GM11168 (cell line): ENCODE results near the gene LARGE1.

Source experiments
- in situ Hi-C: fragments of 300-500 bp; cut with MboI; formaldehyde crosslinking; loops from one replicate; pipeline ENCODE4 v1.12.0; 2022; ENCODE audit warnings: low sequenced_read_pairs; ENCODE audit not compliant: unreplicated experiment

Gene LARGE1

DNA sequence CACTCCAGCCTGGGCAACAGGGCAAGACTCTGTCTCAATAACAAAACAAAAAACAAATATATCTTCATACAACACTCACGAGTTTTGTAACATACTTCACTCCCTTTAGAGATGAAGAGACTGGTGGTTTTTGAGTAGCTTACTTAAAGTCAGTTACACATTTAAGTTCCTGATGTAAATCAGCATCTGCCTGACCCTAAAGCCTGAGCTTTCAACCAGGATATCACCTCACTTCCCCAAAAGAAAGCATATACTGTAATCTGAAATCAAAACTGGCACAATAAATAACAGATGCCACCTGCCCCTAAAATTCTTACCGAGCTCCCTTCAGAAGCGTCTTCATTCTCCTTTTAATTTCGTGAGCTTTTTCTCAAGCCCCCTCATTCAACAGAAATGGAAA lies 31.5 kb downstream of the LARGE1 start:
- in situ Hi-C loops = no loop called here

DNA sequence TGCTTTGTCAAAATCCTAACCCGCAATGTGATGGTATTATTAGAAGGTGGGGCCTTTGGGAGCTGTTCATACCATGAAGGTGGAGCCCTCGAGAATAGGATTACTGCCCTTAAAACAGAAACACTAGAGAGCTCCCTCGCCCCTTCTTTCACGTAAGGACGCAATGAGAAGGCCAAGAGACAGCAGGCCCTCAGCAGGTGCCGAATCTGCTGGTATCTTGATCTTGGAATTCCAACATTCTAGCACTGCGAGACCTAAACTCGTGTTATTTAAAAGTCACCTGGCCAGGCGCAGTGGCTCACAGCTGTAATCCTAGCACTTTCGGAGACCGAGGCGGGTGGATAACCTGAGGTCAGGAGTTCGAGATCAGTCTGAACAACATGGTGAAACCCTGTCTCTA lies 33.1 kb downstream of the LARGE1 start:
- in situ Hi-C loops = no loop called here

DNA sequence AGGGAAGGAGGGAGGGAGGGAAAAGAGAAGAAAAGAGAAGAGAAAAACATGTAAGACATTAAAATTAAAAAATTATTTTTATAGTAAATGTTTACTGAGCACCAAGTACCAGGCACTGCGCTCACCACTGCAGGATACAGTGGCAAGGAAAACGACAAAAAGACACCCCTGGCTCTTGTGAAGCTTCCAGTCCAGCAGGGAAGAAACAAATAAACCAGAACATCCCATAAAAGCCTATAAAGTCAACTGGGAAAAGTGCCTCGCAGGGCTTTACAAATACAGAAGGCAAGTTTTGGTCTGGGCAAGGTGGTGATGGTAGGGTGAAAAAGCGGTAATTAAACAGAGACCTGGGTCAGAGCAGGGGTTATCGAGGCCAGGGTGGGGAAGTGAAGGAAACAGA lies 33.6 kb downstream of the LARGE1 start:
- in situ Hi-C loops = no loop called here

DNA sequence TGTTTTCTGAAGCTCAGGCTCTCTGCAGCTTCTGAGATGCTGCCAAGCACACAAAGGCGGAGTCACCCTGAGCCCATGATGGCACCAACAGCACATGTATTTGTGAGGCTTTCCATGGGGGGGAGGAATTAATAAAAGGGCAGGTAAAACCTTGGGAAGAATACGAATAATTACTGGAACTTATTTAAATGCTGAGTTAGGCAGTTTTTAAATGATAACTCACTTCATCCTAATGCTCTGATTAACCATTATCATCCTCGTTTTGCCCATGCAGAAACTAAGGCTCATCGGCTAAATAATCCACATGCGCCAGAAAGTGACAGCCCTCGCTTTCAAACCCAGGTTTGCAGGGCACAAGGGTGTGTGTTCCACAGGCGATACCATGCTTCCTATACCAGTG lies 35.4 kb downstream of the LARGE1 start:
- in situ Hi-C loops = no loop called here

DNA sequence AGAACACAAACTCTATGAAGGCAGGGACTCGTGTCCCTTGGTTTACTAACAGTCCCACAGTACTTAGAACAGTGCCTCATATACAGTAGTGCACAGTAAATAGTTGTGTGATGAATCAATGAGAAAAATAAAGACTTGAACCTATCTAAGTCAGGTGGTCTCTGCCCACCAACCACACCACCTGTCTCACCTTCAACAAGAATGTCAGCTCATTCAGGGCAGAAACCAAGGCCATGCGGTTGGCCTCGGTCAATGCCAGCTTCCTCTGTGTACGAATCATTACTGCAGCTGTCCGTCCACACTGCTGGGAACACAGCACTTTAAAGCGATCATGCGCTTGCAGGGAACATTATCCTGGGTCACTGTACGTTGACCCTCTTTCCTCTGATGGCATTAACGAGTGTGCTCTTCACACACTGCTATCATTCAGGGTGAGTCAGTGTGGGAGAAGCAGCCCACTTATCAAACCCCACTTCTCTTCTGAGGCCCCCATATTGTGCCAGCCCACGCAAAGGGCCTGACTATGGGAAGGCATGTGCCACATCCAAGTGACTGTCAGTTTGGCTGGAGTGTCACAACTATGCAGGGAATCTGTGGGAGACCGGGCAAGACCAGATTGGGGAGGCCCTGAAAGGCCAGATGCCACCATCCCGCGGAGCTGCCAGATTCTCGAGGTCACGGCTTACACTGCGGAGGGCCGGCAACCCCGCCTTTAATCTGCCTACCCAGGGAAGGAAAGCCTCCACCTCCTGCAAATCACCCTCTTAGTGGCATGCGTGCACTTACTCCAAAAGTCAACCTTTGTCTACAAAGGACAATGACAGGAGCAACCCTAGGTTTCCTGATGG lies 36.1 kb downstream of the LARGE1 start:
- in situ Hi-C loops = no loop called here

DNA sequence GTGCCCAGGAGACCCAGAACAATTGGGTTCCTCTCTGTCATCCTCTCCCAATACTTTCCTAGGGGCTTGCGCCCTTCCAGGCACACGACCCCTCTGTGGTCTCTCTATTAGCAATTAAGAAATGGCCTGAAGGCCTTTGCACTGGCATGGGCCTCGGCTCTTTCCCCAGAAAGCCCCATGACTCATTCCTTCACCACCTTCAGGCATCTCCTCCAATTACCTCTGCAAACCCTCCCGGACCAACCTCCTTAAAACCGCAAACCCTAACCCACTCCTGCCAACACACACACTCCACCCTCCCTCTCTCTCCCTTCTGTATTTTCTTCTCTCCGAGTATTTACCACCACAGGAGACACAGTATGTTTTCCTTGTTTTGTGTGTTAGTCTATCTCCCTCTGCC lies 36.7 kb downstream of the LARGE1 start:
- in situ Hi-C loops = no loop called here

DNA sequence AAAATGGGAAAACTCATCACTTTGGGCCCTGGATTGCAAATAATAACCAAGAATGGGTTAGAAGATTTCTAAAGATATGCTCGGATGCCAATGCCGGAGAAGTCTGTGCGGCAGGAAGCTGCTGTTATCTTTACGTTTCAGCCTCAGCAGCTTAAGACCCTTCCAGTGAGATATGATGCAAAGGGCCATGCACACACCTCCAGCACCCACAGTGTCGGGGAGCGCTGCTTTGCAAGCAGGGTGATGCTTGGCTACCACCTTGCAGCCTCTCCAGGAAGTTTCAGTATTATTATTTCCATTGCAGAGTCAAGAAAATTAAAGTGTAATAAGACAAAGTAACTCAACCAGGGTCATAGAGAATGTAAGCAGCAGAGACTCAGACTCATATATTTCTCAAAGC lies 37.3 kb downstream of the LARGE1 start:
- in situ Hi-C loops = no loop called here

DNA sequence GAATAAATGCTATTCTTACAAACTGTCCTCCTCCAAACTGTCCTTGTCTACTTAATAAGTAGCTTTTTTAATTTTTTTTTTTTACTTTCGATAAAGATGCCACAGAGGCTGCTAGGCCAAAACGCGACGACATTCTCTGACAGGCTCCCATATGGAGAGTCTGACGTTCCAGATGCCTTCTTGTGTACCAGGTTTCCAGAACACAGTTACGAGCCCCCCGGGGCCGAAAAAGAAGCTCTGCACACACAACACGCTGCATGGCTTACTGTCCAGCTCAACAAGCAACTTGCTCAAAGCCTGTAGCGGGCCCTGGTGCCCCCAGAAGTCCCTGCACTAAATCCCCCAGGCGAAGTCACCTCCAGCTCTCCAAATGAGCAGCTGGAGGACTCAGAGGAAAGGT lies 39.3 kb downstream of the LARGE1 start:
- in situ Hi-C loops = no loop called here

DNA sequence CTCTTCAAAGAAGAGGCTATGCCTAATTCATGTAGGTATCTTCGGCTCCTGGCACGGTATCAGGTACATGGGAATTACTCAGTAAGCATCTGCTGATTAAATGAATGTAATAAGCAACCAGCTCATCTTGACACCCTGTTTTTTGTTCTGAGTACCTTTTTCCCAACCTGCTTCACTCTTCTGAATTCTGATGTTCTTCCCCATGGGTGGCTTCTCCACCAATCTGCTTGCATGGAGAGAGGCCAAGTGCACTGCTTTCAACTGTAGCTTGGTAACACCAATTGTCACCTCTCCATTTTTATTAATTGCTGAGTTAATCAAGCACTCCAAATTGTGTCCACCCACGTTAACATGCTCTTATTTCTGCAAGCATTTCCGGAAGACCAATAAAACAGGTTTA lies 40.5 kb downstream of the LARGE1 start:
- in situ Hi-C loops = no loop called here

DNA sequence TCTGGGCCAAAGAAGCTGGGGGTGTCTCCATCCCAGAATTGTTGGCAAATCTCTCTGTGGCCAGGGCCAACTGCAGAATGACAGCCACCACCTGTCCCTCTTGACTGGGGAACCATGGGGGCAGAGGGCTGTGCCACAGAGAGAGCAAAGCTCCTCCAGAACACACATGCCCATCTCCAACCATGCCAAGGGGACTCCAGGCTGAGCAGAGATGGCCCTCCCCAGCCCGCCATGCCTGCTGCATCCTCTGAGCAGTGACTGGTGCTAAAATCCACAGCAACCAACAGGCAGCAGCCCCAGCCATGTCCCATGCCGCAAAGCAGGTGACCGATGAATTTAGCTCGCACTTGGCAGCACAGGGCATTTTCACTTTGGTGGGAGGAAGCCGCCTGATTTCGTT lies 45.0 kb downstream of the LARGE1 start:
- in situ Hi-C loops = no loop called here

DNA sequence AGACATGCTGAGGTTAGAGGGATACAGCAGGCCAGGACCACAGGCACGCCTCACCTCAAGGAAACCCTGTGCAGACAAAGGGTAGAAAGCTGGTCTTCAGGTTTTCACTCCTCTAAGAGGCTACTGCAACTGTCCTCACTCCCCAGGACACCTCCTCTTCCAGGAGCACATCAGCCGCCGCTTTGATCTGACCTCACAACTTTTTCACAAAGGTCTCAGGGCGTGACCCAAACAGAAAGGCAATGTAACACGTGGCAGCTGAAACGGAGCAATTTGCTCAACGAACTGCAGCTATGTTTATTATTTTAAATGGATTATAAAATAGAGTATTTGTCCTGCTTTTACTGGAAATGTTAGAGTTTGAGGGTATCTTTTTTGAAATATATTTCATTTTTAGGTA lies 46.1 kb downstream of the LARGE1 start:
- in situ Hi-C loops = no loop called here

DNA sequence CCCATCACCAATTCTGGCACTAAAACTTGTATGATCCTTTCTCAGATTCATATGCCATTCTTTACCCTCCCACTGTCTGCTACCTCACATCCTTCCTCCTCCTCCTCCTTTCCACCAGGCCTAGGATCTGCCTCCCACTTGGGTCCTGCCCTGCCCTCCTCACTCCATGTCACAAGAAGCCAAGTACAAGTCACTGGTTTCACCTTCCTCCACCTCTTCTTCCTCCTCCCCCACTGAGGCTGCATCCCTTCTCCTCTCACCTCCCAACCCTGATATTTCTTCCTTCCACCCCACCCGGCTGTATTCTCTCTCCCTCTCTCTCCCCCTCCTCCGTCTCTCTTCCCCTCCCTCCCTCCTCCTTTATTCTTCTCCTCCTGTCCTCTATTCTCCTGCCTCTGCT lies 46.6 kb downstream of the LARGE1 start:
- in situ Hi-C loops = no loop called here

DNA sequence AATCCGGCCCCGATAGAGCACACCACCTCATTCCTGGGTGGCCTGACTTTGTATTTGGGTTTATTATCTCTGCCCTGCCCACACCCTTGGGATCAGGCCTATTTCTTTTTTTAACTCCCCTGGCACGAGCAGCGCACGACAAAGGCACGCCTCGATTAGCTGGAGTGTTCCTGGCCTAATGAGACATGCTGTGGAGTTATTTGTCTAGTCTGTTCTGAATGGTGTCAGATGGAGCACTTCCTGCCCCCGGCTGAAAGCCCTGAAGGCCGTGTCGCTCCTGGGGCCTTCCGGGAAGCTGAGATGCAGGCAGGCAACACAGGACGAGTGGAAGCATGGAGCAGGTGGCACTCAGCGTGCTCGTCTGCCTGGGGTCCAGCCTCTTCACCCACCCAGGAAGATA lies 47.1 kb downstream of the LARGE1 start:
- in situ Hi-C loops = no loop called here

DNA sequence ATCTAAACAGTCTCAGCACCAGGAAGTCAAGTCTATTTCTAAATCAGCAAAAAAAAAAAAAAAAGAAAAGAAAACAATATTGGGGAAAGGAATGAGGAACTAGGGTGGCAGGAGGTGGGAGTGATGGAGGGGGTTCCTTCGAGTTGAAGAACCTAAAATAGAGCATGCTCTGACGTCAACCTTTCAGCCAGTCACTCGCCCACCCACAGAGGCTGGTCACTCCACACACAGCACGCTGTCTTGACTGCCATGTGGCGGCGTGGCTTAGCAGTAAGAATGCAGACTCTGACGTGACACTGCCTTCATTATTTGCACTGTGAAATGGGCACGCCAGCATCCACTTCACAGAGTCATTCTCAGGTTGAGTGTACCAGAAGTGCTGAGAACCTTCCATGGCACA lies 48.3 kb downstream of the LARGE1 start:
- in situ Hi-C loops = no loop called here

DNA sequence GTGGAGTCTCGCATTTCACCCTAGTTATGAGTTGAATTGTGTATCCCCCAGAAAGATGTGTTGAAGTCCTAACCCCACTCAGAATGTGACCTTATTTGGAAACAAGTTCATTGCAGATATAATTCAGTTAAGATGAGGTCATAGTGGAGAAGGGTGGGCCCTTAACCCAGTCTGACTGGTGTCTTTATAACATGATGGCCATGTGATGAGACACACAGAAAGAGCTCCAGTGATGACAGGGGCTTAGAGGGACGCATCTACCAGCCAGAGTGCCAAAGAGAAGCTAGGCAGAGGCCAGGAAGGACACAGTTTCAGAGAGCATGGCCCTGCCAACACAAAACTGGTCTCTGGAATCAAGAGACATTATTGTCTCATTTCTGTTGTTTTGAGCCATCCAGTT lies 50.3 kb downstream of the LARGE1 start:
- in situ Hi-C loops = no loop called here

DNA sequence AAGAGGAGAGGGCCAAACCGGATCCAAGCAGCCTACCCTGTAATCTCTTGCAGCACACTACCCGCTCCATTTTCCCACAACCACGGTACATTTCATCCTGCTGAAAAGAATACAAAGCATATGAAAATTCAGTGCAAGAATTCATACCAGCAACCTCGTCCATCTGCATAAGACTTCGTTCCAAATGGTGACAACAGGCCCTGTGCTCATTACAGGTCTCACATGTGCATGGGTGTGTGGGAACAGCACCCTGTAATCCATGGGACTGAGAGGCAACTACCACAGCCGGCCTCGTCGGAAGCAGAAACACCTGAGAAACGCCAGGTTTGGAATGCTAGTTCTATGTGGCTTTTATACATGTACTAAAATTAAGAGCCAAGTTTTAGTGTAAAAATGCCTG lies 52.3 kb downstream of the LARGE1 start:
- in situ Hi-C loops = no loop called here

DNA sequence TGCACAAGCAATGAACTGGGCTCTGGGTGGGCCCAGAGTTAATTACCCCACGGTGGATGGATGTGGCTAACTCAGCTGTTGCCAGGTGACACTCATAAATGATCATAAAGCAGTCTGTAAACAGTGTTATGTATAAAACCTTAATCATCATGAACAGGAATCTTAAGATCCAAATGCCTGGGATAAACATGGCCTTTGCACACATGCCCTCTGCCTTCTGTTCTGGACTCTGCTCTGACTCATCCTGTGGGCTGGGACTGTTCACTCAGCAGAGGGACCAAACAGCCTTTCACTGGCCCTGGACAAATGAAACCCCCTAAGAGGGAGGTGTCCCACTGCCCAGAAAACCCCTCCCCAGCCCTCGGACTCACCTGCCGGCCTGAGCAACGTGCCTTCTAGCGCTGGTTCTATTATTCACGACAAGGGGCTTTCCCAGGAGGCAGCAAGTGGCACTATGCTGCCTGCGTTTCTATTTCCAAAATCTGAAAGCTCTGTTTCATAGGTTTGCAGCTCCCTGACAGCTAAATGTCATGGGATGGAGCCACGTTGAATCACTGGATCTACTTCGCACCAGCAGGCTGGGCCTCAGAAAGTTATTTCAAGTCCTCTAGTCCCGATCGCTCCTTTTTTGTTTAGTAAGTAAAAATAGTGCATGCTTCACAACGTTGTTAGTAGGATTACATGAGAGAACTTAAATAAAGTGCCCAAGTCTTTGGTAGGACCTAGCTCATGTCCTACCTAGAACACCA lies 53.0 kb downstream of the LARGE1 start:
- in situ Hi-C loops = no loop called here

DNA sequence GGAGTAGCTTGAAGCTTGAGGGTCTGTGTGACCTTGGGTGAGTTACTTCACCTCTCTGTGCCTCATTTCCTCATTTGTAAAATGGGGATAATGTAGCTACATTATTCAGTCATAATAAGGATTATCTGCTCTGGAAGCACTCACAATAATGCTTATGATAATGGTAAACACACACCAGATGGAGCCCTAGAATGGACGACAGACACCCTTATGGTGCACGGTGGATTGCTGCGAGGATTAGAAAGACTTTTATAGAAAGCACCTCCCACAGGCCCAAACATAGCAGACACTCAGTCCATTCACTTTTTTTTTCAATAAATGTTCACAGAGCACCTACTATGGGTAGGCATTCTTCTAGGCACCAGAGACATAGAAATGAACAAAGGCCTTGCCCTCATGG lies 53.8 kb downstream of the LARGE1 start:
- in situ Hi-C loops = no loop called here

DNA sequence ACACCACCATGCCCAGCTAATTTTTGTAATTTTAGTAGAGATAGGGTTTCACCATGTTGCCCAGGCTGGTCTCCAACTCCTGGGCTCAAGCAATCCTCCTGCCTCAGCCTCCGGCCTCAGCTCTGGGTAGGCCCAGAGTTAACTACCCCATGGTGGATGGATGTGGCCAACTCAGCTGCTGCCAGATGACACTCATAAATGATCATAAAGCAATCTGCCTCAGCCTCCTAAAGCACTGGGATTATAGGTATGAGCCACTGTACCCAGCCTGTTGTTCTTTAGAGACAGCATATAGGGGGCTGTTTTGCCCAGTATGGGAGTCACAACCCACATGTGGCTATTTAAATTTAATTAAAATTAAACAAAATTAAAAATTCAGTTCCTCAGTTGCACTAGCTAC lies 54.3 kb downstream of the LARGE1 start:
- in situ Hi-C loops = no loop called here

DNA sequence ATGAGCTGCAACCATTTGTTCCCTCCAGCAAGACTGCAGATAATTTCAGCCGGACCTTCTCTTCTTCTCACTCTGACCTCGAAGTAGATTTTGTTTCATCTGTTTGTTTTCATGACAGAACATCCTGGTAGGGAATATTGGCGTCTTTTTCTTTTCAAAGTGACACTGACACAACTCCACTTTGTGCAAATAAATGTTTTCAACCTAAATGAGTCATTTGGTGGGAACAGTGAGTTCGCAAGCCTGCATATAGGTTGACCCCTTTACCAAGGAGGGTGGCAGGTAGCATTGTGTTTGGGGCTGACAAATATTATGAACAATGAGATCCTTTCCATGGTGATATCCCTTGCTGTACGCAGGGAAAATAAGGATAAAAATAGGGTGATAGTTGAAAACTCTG lies 55.0 kb downstream of the LARGE1 start:
- in situ Hi-C loops = no loop called here

DNA sequence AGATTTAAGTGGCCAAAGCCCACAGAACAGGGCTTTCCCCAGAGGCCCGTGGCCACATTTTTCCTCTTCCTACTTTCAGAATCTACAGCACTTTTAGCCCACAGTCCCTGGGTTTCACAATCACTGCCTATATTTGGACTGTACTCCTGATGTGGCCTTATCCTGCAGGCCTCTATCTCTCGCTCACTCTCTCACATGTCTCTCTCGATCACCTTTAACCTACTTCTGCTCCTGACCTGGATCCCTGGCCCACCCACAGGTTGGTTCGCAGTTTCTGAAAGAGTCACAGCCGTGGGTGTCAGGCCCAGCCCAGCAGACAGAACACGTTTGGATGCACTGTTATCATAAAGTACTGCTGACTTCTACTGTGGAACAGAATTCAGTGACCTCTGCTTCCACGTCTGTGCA lies 55.5 kb downstream of the LARGE1 start:
- in situ Hi-C loops = no loop called here
